ENCODE measurements around the gene UBR2. TPM values are rescaled to one million over a fixed set of nuclear protein-coding genes. Genes with fewer than 3 reads are reported as not detected.

UBR2 gene
- total and polyA plus RNA-seq, 9 of the 15 experiments (the other 6 are each of a cell fraction or from before 2014, with no cell fraction given): 9.1 to 38.9 (median 23.4) TPM

- TF ChIP-seq HNRNPK (IDR thresholded peaks at IDR 0.05; ENCODE audit: low read depth, low read length, poor library complexity, severe bottlenecking) (no peak), TFAP4 (CRISPR knock-in tag; IDR thresholded peaks at IDR 0.05; ENCODE audit: borderline replicate concordance) (peak; percentile 92), CREB1 (IDR thresholded peaks at IDR 0.05) (peak; percentile 96), CREB1 (CRISPR knock-in tag; IDR thresholded peaks at IDR 0.05) (peak; percentile 86), CBX1 (IDR thresholded peaks at IDR 0.05; ENCODE audit: low read depth) (peak; percentile 71), CREBBP (IDR thresholded peaks at IDR 0.05; ENCODE audit: low read depth, low read length) (no peak), ZFP91 (CRISPR knock-in tag; IDR thresholded peaks at IDR 0.05) (0 out of 2 replicates have a peak, but pooled peaks have one; percentile 45), MLLT1 (IDR thresholded peaks at IDR 0.05) (peak; percentile 16 to 82; a peak in 3 of 4 replicates), EGR1 (conservative IDR thresholded peaks at IDR 0.05) (peak; percentile 85), NFE2 (IDR thresholded peaks at IDR 0.05; ENCODE audit: low read depth) (no peak), NR2C1 (IDR thresholded peaks at IDR 0.05) (peak; percentile 92), NR2C1 (tag; IDR thresholded peaks at IDR 0.05) (peak; percentile 97), SMARCA4 (IDR thresholded peaks at IDR 0.05) (no peak), LEF1 (IDR thresholded peaks at IDR 0.05) (no peak), CBFB (CRISPR knock-in tag; IDR thresholded peaks at IDR 0.05) (peak; percentile 79; the same call in 1 of the 2 replicates), HMGXB4 (CRISPR knock-in tag; IDR thresholded peaks at IDR 0.05) (peak; percentile 83; the same call in 1 of the 2 replicates), MBD1 (CRISPR knock-in tag; IDR thresholded peaks at IDR 0.05) (no peak), TEAD1 (CRISPR knock-in tag; IDR thresholded peaks at IDR 0.05) (peak in 1 of 2 experiments; percentile 94; a peak in 2 of 4 replicates), CREB3L1 (IDR thresholded peaks at IDR 0.05; ENCODE audit: borderline replicate concordance, low read depth) (peak; percentile 98)
These were observed at the start of gene UBR2 (continued) for GRCh38 chr6:42563697-42564505.
